ENCODE measurements around the gene RFESD. TPM values are rescaled to one million over a fixed set of nuclear protein-coding genes. Genes with fewer than 3 reads are reported as not detected.

The RFESD gene
- total and polyA plus RNA-seq, 2 of the 13 experiments (the other 11 are each of a cell fraction or from before 2014, with no cell fraction given) = 1.1 to 2.2 TPM

DNA sequence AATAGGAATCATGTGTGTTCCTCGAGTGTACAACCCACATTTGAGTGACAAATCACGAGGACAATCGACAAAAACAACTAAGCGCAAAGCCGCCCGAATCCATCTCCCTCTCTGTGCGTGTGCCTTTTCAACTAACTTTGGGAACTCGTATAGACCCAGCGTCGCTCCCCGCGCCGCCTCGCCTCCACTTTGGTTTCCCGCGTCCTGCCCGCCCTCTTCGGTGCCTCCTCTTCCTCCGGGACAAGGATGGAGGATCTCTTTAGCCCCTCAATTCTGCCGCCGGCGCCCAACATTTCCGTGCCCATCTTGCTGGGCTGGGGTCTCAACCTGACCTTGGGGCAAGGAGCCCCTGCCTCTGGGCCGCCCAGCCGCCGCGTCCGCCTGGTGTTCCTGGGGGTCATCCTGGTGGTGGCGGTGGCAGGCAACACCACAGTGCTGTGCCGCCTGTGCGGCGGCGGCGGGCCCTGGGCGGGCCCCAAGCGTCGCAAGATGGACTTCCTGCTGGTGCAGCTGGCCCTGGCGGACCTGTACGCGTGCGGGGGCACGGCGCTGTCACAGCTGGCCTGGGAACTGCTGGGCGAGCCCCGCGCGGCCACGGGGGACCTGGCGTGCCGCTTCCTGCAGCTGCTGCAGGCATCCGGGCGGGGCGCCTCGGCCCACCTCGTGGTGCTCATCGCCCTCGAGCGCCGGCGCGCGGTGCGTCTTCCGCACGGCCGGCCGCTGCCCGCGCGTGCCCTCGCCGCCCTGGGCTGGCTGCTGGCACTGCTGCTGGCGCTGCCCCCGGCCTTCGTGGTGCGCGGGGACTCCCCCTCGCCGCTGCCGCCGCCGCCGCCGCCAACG lies 26.3 kb upstream of the RFESD start, which contains the start of gene GPR150 (continued):
- TF ChIP-seq HNRNPL (IDR thresholded peaks at IDR 0.05; ENCODE audit: low read depth, low read length) = 0 out of 2 replicates have a peak, but pooled peaks have one; percentile 16
- TF ChIP-seq CCDC6 (CRISPR knock-in tag; IDR thresholded peaks at IDR 0.05) = peak; percentile 91
- peak; percentile 71; the same call in 1 of the 2 replicates for TF ChIP-seq ZNF879 (CRISPR knock-in tag; IDR thresholded peaks at IDR 0.05)
- no peak for TF ChIP-seq TBL1XR1 (IDR thresholded peaks at IDR 0.05; ENCODE audit: borderline replicate concordance, low read length, partially characterized antibody)
- no peak for TF ChIP-seq DPF2 (CRISPR knock-in tag; IDR thresholded peaks at IDR 0.05; ENCODE audit: borderline replicate concordance, low read depth)
- 0 out of 2 replicates have a peak, but pooled peaks have one; percentile 15 for TF ChIP-seq KLF12 (CRISPR knock-in tag; IDR thresholded peaks at IDR 0.05; ENCODE audit: borderline replicate concordance)
- TF ChIP-seq, protein P1, sequence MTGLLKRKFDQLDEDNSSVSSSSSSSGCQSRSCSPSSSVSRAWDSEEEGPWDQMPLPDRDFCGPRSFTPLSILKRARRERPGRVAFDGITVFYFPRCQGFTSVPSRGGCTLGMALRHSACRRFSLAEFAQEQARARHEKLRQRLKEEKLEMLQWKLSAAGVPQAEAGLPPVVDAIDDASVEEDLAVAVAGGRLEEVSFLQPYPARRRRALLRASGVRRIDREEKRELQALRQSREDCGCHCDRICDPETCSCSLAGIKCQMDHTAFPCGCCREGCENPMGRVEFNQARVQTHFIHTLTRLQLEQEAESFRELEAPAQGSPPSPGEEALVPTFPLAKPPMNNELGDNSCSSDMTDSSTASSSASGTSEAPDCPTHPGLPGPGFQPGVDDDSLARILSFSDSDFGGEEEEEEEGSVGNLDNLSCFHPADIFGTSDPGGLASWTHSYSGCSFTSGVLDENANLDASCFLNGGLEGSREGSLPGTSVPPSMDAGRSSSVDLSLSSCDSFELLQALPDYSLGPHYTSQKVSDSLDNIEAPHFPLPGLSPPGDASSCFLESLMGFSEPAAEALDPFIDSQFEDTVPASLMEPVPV (CRISPR knock-in tag; IDR thresholded peaks at IDR 0.05) = no peak
- TF ChIP-seq ZNF777 (CRISPR knock-in tag; IDR thresholded peaks at IDR 0.05) = peak; percentile 85
- TF ChIP-seq, protein P2, sequence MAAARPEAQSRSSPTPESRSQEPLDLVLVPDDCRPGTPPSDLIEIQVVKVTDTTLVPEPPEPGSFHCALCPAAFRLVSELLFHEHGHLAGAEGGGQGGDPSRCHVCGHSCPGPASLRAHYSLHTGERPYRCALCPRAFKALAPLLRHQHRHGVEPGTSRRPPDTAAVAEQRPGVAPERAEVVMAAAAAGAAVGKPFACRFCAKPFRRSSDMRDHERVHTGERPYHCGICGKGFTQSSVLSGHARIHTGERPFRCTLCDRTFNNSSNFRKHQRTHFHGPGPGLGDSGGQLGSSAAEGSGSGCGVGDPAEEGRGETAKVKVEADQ (CRISPR knock-in tag; IDR thresholded peaks at IDR 0.05; ENCODE audit: borderline replicate concordance) = peak; percentile 34; the same call in 1 of the 2 replicates
- 0 out of 2 replicates have a peak, but pooled peaks have one; percentile 51 for TF ChIP-seq ZFP82 (CRISPR knock-in tag; IDR thresholded peaks at IDR 0.05; ENCODE audit: borderline replicate concordance)
- TF ChIP-seq HDAC2 (CRISPR knock-in tag; IDR thresholded peaks at IDR 0.05) = no peak
- TF ChIP-seq CBX5 (CRISPR knock-in tag; IDR thresholded peaks at IDR 0.05; ENCODE audit: borderline replicate concordance) = no peak
- TF ChIP-seq ZNF883 (CRISPR knock-in tag; IDR thresholded peaks at IDR 0.05; ENCODE audit: not compliant biosample characterization) = peak; percentile 32
- no peak for TF ChIP-seq ZNF83 (CRISPR knock-in tag; IDR thresholded peaks at IDR 0.05; ENCODE audit: borderline replicate concordance)
- TF ChIP-seq ZSCAN21 (CRISPR knock-in tag; IDR thresholded peaks at IDR 0.05; ENCODE audit: borderline replicate concordance) = peak; percentile 26; the same call in 1 of the 2 replicates
- TF ChIP-seq MTF1 (CRISPR knock-in tag; IDR thresholded peaks at IDR 0.05) = no peak
- TF ChIP-seq, protein P3, sequence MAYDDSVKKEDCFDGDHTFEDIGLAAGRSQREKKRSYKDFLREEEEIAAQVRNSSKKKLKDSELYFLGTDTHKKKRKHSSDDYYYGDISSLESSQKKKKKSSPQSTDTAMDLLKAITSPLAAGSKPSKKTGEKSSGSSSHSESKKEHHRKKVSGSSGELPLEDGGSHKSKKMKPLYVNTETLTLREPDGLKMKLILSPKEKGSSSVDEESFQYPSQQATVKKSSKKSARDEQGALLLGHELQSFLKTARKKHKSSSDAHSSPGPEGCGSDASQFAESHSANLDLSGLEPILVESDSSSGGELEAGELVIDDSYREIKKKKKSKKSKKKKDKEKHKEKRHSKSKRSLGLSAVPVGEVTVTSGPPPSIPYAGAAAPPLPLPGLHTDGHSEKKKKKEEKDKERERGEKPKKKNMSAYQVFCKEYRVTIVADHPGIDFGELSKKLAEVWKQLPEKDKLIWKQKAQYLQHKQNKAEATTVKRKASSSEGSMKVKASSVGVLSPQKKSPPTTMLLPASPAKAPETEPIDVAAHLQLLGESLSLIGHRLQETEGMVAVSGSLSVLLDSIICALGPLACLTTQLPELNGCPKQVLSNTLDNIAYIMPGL (CRISPR knock-in tag; IDR thresholded peaks at IDR 0.05; ENCODE audit: borderline replicate concordance in 1 of 2, low read depth in 1 of 2) = no peak; a peak in 1 of 4 replicates
- no peak for TF ChIP-seq ZNF552 (CRISPR knock-in tag; IDR thresholded peaks at IDR 0.05; ENCODE audit: borderline replicate concordance)
- TF ChIP-seq ATM (IDR thresholded peaks at IDR 0.05; ENCODE audit: borderline replicate concordance) = no peak
- TF ChIP-seq, protein P4, sequence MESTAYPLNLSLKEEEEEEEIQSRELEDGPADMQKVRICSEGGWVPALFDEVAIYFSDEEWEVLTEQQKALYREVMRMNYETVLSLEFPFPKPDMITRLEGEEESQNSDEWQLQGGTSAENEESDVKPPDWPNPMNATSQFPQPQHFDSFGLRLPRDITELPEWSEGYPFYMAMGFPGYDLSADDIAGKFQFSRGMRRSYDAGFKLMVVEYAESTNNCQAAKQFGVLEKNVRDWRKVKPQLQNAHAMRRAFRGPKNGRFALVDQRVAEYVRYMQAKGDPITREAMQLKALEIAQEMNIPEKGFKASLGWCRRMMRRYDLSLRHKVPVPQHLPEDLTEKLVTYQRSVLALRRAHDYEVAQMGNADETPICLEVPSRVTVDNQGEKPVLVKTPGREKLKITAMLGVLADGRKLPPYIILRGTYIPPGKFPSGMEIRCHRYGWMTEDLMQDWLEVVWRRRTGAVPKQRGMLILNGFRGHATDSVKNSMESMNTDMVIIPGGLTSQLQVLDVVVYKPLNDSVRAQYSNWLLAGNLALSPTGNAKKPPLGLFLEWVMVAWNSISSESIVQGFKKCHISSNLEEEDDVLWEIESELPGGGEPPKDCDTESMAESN (CRISPR knock-in tag; conservative IDR thresholded peaks at IDR 0.05) = 0 out of 2 replicates have a peak, but pooled peaks have one; percentile 12
- no peak for TF ChIP-seq ZNF350 (CRISPR knock-in tag; IDR thresholded peaks at IDR 0.05; ENCODE audit: borderline replicate concordance, low read depth)
